ENCODE data around the gene SPRTN. TPM values are rescaled to one million over a fixed set of nuclear protein-coding genes. Genes with fewer than 3 reads are reported as not detected.
A peak's percentile ranks its signal among the peaks of the same experiment; 100 is the strongest.

The SPRTN gene
- total RNA-seq, 1 experiment from 2014 or later, result 30.4 TPM

- Mint-ChIP-seq H3K27me3 (ENCODE audit: insufficient read depth, unreplicated experiment) (no peaks in the 10 kb centered on the region), H3K4me3 (ENCODE audit: unreplicated experiment) (no peak overlapping the region), H3K36me3 (ENCODE audit: insufficient read depth, unreplicated experiment) (no peaks in the 10 kb centered on the region), H3K4me1 (ENCODE audit: insufficient read depth, unreplicated experiment) (peaks cover 6% of the 10 kb centered on the region), H3K9me3 (ENCODE audit: unreplicated experiment) (no peaks in the 10 kb centered on the region), H3K27ac (ENCODE audit: low read depth, unreplicated experiment) (no peak overlapping the region)
- POLR2A ChIA-PET, result interaction anchor here (0.6 to 1.2 kb wide), 4 partner anchors 21 to 74 kb away, joined by 3 to 4 read pairs (median 4); partner anchors contain the start of gene EXOC8
- intact Hi-C loops (cut with micrococcal nuclease), result loop anchor here (1.0 kb wide), 1 partner anchor 274 kb away; no protein-coding TSS in a partner anchor
- CTCF ChIA-PET, result interaction anchor here (0.6 to 3.0 kb wide), 17 partner anchors 9 to 1922 kb away, joined by 3 to 19 read pairs (median 3); no protein-coding TSS in a partner anchor
- peak; percentile 69 for TF ChIP-seq CTCF (IDR thresholded peaks at IDR 0.05; ENCODE audit: unreplicated experiment)
- peak; percentile 73 for DNase-seq (ENCODE audit: unreplicated experiment)
- no TSS peak for BruUV-seq (replicated peaks)
Measured at GRCh38 chr1:231315887-231316286, 22.2 kb upstream of the SPRTN start.

GRCh38 chr1:231317306-231318014 lies 20.6 kb upstream of the SPRTN start:
- ChIA-PET POLR2A (interaction anchor here (1.0 to 2.3 kb wide), 3 partner anchors 14 to 35 kb away, joined by 3 to 13 read pairs (median 4); partner anchors contain the start of genes EXOC8 and SPRTN), CTCF (interaction anchor here (0.6 to 3.0 kb wide), 9 partner anchors 11 to 288 kb away, joined by 3 to 19 read pairs (median 4); partner anchors contain the start of genes EXOC8 and SPRTN)
- intact Hi-C loops (cut with micrococcal nuclease), result no loop called here
- no peak overlapping the region for H3K27ac Mint-ChIP-seq (ENCODE audit: low read depth, unreplicated experiment)
- H3K9me3 Mint-ChIP-seq (ENCODE audit: unreplicated experiment), result no peaks in the 10 kb centered on the region
- H3K4me1 Mint-ChIP-seq (ENCODE audit: insufficient read depth, unreplicated experiment), result peaks cover 6% of the 10 kb centered on the region
- H3K27me3 Mint-ChIP-seq (ENCODE audit: insufficient read depth, unreplicated experiment), result no peaks in the 10 kb centered on the region
- peaks cover 6% of the 10 kb centered on the region for H3K36me3 Mint-ChIP-seq (ENCODE audit: insufficient read depth, unreplicated experiment)
- no TSS peak for BruUV-seq (replicated peaks)
- DNase-seq (ENCODE audit: unreplicated experiment), result no peak
- H3K4me3 Mint-ChIP-seq (ENCODE audit: unreplicated experiment), result no peak overlapping the region
- no peak for TF ChIP-seq CTCF (IDR thresholded peaks at IDR 0.05; ENCODE audit: unreplicated experiment)

GRCh38 chr1:231318015-231318355 lies 20.1 kb upstream of the SPRTN start:
- Mint-ChIP-seq H3K36me3 (ENCODE audit: insufficient read depth, unreplicated experiment) (peaks cover 6% of the 10 kb centered on the region), H3K27me3 (ENCODE audit: insufficient read depth, unreplicated experiment) (no peaks in the 10 kb centered on the region), H3K9me3 (ENCODE audit: unreplicated experiment) (no peaks in the 10 kb centered on the region), H3K27ac (ENCODE audit: low read depth, unreplicated experiment) (no peak overlapping the region), H3K4me3 (ENCODE audit: unreplicated experiment) (no peak overlapping the region), H3K4me1 (ENCODE audit: insufficient read depth, unreplicated experiment) (peaks cover 6% of the 10 kb centered on the region)
- ChIA-PET POLR2A (interaction anchor here (0.6 to 2.3 kb wide), 4 partner anchors 14 to 264 kb away, joined by 3 to 13 read pairs (median 4); partner anchors contain the start of genes EXOC8 and SPRTN), CTCF (interaction anchor here (0.8 to 1.6 kb wide), 4 partner anchors 16 to 73 kb away, joined by 3 to 5 read pairs (median 4); no protein-coding TSS in a partner anchor)
- no TSS peak for BruUV-seq (replicated peaks)
- TF ChIP-seq CTCF (IDR thresholded peaks at IDR 0.05; ENCODE audit: unreplicated experiment), result no peak
- intact Hi-C loops (cut with micrococcal nuclease), result no loop called here
- DNase-seq (ENCODE audit: unreplicated experiment), result no peak

- no peak for DNase-seq (ENCODE audit: unreplicated experiment)
- Mint-ChIP-seq H3K27ac (ENCODE audit: low read depth, unreplicated experiment) (no peak overlapping the region), H3K4me1 (ENCODE audit: insufficient read depth, unreplicated experiment) (peaks cover 6% of the 10 kb centered on the region), H3K36me3 (ENCODE audit: insufficient read depth, unreplicated experiment) (peaks cover 6% of the 10 kb centered on the region), H3K9me3 (ENCODE audit: unreplicated experiment) (no peaks in the 10 kb centered on the region), H3K4me3 (ENCODE audit: unreplicated experiment) (no peak overlapping the region), H3K27me3 (ENCODE audit: insufficient read depth, unreplicated experiment) (no peaks in the 10 kb centered on the region)
- intact Hi-C loops (cut with micrococcal nuclease), result no loop called here
- POLR2A ChIA-PET, result interaction anchor here (0.6 to 2.3 kb wide), 3 partner anchors 13 to 265 kb away, joined by 3 to 13 read pairs (median 4); partner anchors contain the start of genes EXOC8 and SPRTN
- no TSS peak for BruUV-seq (replicated peaks)
- no peak for TF ChIP-seq CTCF (IDR thresholded peaks at IDR 0.05; ENCODE audit: unreplicated experiment)
- CTCF ChIA-PET, result interaction anchor here (1.2 to 1.6 kb wide), 3 partner anchors 18 to 74 kb away, joined by 3 to 5 read pairs (median 3); no protein-coding TSS in a partner anchor
Measured at GRCh38 chr1:231318568-231318967, 19.5 kb upstream of the SPRTN start.
